ENCODE results near the gene ABCC1.

ABCC1 gene

DNA sequence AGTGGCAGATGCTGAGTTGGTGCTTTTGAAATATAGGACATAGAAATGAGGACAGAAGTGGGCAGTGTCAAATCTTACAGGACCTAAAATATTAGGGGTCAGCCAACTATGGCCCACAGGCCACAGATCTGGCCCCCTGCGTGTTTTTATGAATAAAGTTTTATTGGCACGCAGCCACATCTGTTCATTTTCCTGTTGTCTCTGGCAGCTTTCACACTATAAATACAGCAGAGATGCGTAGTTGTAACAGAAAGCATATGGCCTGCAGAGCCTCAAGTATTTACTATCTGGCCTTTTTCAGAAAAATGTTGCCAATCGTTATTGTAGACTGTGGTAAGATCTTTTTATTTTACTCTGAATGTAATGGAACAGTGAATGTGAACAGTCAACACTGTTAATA is 191.1 kb downstream of the ABCC1 start:
- Histone ChIP-seq H2AFZ (ENCODE audit: low read length) (no peak overlapping the region), H3K9ac (ENCODE audit: low read depth, low read length, poor library complexity, severe bottlenecking) (no peak overlapping the region), H4K20me1 (ENCODE audit: insufficient read depth, low read length, poor library complexity, severe bottlenecking) (no peaks in the 10 kb centered on the region), H3K9me2 (replicated peaks; ENCODE audit: low read depth, low read length) (no peaks in the 10 kb centered on the region), H3F3A (ENCODE audit: low read depth) (no peaks in the 10 kb centered on the region), H3K27me3 (ENCODE audit: insufficient read depth, low read length, poor library complexity, severe bottlenecking) (no peaks in the 10 kb centered on the region), H3K79me2 (ENCODE audit: insufficient read depth, low read length) (no peaks in the 10 kb centered on the region), H3K36me3 (ENCODE audit: insufficient read depth, low read length) (peaks cover 56% of the 10 kb centered on the region; the same call in 1 of the 2 replicates), H3K9me3 (ENCODE audit: insufficient read depth, low read depth, low read length) (no peaks in the 10 kb centered on the region), H3K4me1 (ENCODE audit: insufficient read depth, low read length, poor library complexity, severe bottlenecking) (no peaks in the 10 kb centered on the region), H3K4me3 (ENCODE audit: low read length, poor library complexity, severe bottlenecking) (no peak overlapping the region), H3K4me2 (ENCODE audit: low read depth, low read length, poor library complexity, severe bottlenecking) (no peak overlapping the region)
- TF ChIP-seq EZH2phosphoT487 (IDR thresholded peaks at IDR 0.05; ENCODE audit: borderline replicate concordance), result no peak
- TF ChIP-seq, protein P1, sequence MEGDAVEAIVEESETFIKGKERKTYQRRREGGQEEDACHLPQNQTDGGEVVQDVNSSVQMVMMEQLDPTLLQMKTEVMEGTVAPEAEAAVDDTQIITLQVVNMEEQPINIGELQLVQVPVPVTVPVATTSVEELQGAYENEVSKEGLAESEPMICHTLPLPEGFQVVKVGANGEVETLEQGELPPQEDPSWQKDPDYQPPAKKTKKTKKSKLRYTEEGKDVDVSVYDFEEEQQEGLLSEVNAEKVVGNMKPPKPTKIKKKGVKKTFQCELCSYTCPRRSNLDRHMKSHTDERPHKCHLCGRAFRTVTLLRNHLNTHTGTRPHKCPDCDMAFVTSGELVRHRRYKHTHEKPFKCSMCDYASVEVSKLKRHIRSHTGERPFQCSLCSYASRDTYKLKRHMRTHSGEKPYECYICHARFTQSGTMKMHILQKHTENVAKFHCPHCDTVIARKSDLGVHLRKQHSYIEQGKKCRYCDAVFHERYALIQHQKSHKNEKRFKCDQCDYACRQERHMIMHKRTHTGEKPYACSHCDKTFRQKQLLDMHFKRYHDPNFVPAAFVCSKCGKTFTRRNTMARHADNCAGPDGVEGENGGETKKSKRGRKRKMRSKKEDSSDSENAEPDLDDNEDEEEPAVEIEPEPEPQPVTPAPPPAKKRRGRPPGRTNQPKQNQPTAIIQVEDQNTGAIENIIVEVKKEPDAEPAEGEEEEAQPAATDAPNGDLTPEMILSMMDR (conservative IDR thresholded peaks at IDR 0.05; ENCODE audit: low read length), result no peak

DNA sequence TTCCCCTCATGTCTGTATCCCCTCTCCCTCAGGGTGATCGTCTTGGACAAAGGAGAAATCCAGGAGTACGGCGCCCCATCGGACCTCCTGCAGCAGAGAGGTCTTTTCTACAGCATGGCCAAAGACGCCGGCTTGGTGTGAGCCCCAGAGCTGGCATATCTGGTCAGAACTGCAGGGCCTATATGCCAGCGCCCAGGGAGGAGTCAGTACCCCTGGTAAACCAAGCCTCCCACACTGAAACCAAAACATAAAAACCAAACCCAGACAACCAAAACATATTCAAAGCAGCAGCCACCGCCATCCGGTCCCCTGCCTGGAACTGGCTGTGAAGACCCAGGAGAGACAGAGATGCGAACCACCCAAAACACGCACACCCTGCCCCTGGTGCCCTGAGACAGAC is 191.7 kb downstream of the ABCC1 start:
- Histone ChIP-seq H3K27me3 (ENCODE audit: insufficient read depth, low read length, poor library complexity, severe bottlenecking) (no peaks in the 10 kb centered on the region), H3K4me2 (ENCODE audit: low read depth, low read length, poor library complexity, severe bottlenecking) (no peak overlapping the region), H3K4me1 (ENCODE audit: insufficient read depth, low read length, poor library complexity, severe bottlenecking) (no peaks in the 10 kb centered on the region), H3F3A (ENCODE audit: low read depth) (no peaks in the 10 kb centered on the region), H4K20me1 (ENCODE audit: insufficient read depth, low read length, poor library complexity, severe bottlenecking) (no peaks in the 10 kb centered on the region), H3K9ac (ENCODE audit: low read depth, low read length, poor library complexity, severe bottlenecking) (no peak overlapping the region), H2AFZ (ENCODE audit: low read length) (no peak overlapping the region), H3K9me3 (ENCODE audit: insufficient read depth, low read depth, low read length) (no peaks in the 10 kb centered on the region), H3K36me3 (ENCODE audit: insufficient read depth, low read length) (peaks cover 56% of the 10 kb centered on the region; the same call in 1 of the 2 replicates), H3K79me2 (ENCODE audit: insufficient read depth, low read length) (no peaks in the 10 kb centered on the region), H3K4me3 (ENCODE audit: low read length, poor library complexity, severe bottlenecking) (no peak overlapping the region), H3K9me2 (replicated peaks; ENCODE audit: low read depth, low read length) (no peaks in the 10 kb centered on the region)
- TF ChIP-seq EZH2phosphoT487 (IDR thresholded peaks at IDR 0.05; ENCODE audit: borderline replicate concordance), result no peak
- TF ChIP-seq, protein P1 (conservative IDR thresholded peaks at IDR 0.05; ENCODE audit: low read length), result no peak

- Histone ChIP-seq H3K9me3 (ENCODE audit: insufficient read depth, low read depth, low read length) (no peaks in the 10 kb centered on the region), H3F3A (ENCODE audit: low read depth) (no peaks in the 10 kb centered on the region), H3K9me2 (replicated peaks; ENCODE audit: low read depth, low read length) (no peaks in the 10 kb centered on the region), H3K9ac (ENCODE audit: low read depth, low read length, poor library complexity, severe bottlenecking) (no peak overlapping the region), H3K27me3 (ENCODE audit: insufficient read depth, low read length, poor library complexity, severe bottlenecking) (no peaks in the 10 kb centered on the region), H3K4me1 (ENCODE audit: insufficient read depth, low read length, poor library complexity, severe bottlenecking) (no peaks in the 10 kb centered on the region), H3K79me2 (ENCODE audit: insufficient read depth, low read length) (no peaks in the 10 kb centered on the region), H4K20me1 (ENCODE audit: insufficient read depth, low read length, poor library complexity, severe bottlenecking) (no peaks in the 10 kb centered on the region), H2AFZ (ENCODE audit: low read length) (no peak overlapping the region), H3K4me3 (ENCODE audit: low read length, poor library complexity, severe bottlenecking) (no peak overlapping the region), H3K36me3 (ENCODE audit: insufficient read depth, low read length) (peaks cover 48% of the 10 kb centered on the region; the same call in 1 of the 2 replicates), H3K4me2 (ENCODE audit: low read depth, low read length, poor library complexity, severe bottlenecking) (no peak overlapping the region)
- no peak for TF ChIP-seq EZH2phosphoT487 (IDR thresholded peaks at IDR 0.05; ENCODE audit: borderline replicate concordance)
- TF ChIP-seq, protein P1 (conservative IDR thresholded peaks at IDR 0.05; ENCODE audit: low read length), result no peak
Observed at GRCh38 chr16:16141784-16142396, 192.5 kb downstream of the ABCC1 start.

All from Loucy (cell line).